Stimulated activated CD8-positive, alpha-beta memory T cell treated with anti-CD3 and anti-CD28 coated beads, Interleukin-2, amount 100 ng/mL, for 1 hour (primary cell): ENCODE results near the gene MUC13.

ENCODE experiments used
- DNase-seq, 2 donors: peaks; one replicate each; pipeline ENCODE4 v3.0.0-alpha.2; 2020; ENCODE audit warnings: low read depth in 2 of 2

The MUC13 gene

DNA sequence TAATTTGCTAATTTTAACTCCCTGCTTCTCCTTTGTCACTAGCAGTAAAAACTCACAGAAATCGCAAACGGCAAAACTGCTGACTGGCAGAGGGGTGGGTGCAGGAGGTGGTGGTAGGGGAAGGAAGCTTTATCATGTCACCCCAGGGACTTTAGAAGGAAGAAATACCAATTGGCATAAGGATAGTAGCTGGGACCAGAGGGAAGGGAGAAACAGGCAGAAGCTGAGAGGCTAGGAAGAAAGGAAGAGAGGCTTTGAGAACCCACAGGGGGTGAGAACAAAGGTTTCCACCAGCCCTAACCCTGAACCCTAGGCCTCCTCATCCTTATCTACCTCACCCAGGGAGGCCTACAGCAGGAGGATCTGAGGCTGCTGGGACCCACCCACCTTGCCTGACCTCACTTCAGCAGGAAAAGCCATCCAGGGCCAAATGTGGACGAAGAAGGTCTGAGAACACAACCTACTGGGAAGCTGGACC is 58.1 kb downstream of the MUC13 start:
- DNase-seq, result no peak

DNA sequence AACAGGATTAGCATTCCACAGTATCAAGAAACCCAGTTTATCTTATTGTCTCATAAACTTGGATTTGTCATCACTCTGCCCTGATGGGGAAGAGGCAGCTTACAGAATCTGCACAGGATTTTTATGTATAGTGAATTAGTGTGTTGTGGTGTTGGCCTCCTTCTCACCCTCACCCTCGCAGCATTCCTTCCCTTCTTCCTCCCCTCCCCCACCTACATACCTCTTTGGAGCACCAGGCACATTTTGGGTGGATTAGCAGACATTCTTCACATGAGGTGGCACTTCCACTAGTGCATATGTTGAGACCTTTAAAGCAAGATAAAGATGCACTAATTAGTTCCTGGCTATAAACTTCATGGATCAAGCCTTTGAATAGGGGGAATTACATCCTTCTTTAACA is 61.3 kb downstream of the MUC13 start:
- no peak for DNase-seq

DNA sequence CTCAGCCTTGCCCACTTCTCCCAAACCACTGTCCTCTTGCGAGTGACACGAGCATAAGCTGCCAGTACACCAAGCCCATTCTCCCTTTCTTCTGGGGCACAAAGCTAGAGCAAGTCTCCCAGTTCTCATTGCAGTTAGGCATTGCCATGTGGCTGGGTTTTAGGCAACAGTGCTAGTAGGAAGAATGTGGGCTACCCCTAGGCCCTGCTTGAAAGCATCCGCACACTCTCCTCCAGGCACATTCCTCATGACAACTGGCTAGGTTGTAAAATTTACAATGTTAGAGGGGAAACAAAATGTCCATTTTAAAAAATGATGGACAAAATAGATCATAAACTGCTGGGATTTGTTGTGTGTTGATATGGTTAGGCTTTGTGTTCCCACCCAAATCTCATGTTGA is 67.0 kb downstream of the MUC13 start:
- no peak for DNase-seq

DNA sequence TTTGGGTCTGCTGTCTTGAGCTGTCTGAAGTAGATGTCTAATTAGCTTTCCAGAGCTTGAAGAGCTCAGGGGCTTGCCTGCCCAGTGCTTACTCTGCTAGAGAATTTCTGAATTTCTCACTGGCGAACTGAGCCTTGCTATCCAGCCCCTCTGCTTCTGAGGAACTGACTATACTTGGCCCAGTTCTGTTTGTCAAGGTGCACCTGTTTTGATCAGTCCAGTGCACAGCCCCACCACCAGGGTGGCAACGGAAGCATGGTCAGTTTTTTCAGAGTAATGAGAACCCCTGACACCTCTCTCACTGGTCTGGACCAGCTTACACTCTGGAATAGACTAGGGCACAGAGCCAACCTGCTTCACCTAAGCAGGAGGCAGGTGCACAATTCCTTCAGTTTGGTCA is 72.5 kb downstream of the MUC13 start:
- DNase-seq, result no peak

DNA sequence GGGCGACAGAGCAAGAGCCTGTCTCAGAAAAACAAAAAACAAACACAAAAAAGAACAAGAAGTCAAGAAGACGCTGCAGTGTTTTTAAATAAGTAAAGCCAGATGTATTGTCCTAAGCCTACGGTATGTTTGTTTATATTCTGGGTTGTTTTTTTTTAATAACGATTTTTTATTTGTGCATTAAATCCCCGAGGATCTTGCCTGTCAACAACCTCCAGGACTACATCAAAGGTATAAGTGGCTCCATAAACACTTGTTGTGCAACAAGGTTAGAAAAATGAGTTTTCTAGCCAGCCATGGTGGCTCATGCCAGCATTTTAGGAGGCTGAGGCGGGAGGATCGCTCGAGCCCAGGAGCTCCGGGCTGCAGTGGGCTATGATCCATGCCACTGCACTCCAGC is 73.5 kb downstream of the MUC13 start:
- no peak for DNase-seq

DNA sequence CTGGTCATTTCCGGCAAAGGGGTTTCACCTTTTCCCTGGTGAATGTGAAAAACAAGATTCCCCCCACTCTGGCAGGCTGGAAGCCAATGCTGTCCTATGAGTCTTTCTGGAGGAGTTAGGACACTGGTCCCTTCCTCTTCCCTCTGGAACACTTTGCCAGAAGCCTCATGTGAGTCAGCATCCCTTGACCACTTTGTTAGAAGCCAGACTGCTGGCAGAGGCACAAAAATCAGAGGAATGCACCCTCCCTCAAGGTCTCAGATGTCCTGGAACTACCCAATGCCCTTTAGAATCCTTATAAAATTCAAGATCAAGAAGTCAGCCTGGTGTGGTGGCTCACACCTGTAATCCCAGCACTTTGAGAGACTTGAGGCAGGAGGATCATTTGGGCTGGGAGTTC is 74.0 kb downstream of the MUC13 start:
- DNase-seq, result no peak

DNA sequence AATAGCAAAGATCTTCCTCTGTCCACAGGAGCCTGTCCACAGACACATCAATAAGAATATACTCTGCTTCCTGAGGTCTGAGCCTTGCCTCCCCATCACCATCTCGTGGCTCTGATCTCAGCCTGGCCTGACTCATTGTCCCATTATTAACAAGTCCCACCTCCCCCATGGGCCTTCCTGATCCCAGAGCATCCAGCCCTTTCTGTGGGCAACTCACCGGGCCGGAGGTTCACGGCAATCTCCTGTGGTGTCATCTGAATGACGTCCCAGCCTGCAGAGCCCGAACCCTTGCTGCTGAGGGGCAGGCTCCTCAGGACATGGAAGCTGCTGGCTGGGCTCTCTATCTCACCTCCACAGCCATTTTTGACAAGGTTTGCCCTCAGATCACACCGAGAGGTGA is 75.5 kb downstream of the MUC13 start:
- no peak for DNase-seq

DNA sequence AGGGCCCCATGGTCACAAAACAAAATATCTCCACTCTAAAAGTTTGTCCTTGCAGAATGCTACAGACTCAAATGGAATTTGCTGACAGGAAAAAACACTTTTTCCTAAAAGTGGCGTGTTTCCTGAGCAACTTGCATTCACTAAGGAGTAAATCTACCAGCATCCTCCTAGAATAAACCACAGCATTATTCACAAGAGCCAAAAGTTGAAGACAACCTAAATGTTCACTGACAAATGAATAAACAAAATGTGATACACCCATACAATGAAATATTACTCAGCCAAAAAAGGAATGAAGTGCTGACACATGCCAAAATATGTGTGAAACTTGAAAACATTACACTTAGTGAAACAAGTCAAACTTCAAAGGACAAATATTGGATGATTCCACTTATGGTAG is 76.3 kb downstream of the MUC13 start:
- DNase-seq, result no peak

DNA sequence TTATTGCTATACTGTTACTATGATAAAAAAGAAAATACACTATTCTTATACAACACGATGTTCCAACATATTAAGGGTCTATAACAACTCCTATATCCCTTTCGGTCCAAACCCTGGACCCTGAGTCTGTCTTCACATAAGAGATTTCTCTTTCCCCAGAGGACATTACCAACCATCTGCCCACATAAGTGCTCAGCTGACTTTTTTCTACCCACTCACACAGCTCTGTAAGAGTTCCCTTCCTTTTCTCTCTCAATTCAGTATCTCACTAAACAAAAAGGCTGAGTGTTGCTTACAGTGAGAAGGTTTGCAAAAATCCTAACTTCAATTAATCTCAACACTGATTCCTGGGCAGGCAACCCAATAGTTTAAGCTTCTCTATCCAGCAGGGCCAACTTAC is 77.9 kb downstream of the MUC13 start:
- DNase-seq, result no peak
